Thyroid gland (tissue), 4 donors: Measurements from ENCODE around the gene B9D1. TPM values are rescaled to one million over a fixed set of nuclear protein-coding genes. Genes with fewer than 3 reads are reported as not detected.

ENCODE experiments used
- DNase-seq, 2 donors: peaks; one replicate each; pipeline ENCODE4 v3.0.0-alpha.2; 2019
- H3K27ac ChIP-seq, 3 donors: fragments of 200-600 bp; sonication (generic); 1 replicate in 2 of 3; 2 replicates in 1 of 3; pipeline ENCODE4 v1.5.1; 2016 to 2019; ENCODE audit warnings: mild to moderate bottlenecking in 1 of 3, moderate library complexity in 1 of 3
- H3K27me3 ChIP-seq: fragments of 200-600 bp; sonication (generic); one replicate; pipeline ENCODE4 v1.5.1; 2019
- H3K36me3 ChIP-seq, 2 donors: fragments of 200-600 bp; sonication (generic); one replicate each; pipeline ENCODE4 v1.5.1; 2016 to 2019
- H3K4me1 ChIP-seq, 2 donors: fragments of 200-600 bp; sonication (generic); one replicate each; pipeline ENCODE4 v1.5.1; 2017 to 2019
- H3K4me3 ChIP-seq, 3 donors: fragments of 200-600 bp; sonication (generic); replicated peaks in 1 of 3; 1 replicate in 2 of 3; 2 replicates in 1 of 3; pipeline ENCODE4 v1.5.1; 2016; ENCODE audit warnings: mild to moderate bottlenecking in 1 of 3
- H3K9me3 ChIP-seq: fragments of 200-600 bp; sonication (generic); one replicate; pipeline ENCODE4 v1.5.1; 2017
- POLR2A ChIP-seq, 2 donors: fragments of 450-650 bp; IDR thresholded peaks; one replicate each; pipeline ENCODE4 v1.6.1; 2017; ENCODE audit warnings: antibody characterized with exemption in 2 of 2, mild to moderate bottlenecking in 2 of 2, moderate library complexity in 1 of 2
- WGBS, 2 donors: methylation state at CpG; one replicate each; pipeline ENCODE4 v1.1.5; 2017; 5-methylcytosine and 5-hydroxymethylcytosine counted together
- intact Hi-C: fragments of 100-400 bp; cut with DNase I; formaldehyde crosslinking; loops from one replicate; pipeline ENCODE4 v1.15.1; 2023
- total RNA-seq, 4 donors: library from RNA; depleted of rRNA; stranded (reverse); fragments of >200 nt; gene quantifications; one replicate each; pipeline ENCODE4 v1.2.3, GENCODE V29; 2016
- TF ChIP-seq, protein P1 (sequence below), 6 experiments: fragments of 200-600 bp in 3 of 6; fragments of 450-650 bp in 3 of 6; sonication (generic) in 3 of 6; IDR thresholded peaks; one replicate each; pipeline ENCODE4 v1.5.1; 2016 to 2019; ENCODE audit warnings: antibody characterized with exemption in 6 of 6, mild to moderate bottlenecking in 2 of 6, inconsistent platforms in 1 of 6, moderate library complexity in 1 of 6

Gene B9D1
- total RNA-seq, 4 donors from 2014 or later, result 45.0 to 104 (median 90.3) TPM

DNA sequence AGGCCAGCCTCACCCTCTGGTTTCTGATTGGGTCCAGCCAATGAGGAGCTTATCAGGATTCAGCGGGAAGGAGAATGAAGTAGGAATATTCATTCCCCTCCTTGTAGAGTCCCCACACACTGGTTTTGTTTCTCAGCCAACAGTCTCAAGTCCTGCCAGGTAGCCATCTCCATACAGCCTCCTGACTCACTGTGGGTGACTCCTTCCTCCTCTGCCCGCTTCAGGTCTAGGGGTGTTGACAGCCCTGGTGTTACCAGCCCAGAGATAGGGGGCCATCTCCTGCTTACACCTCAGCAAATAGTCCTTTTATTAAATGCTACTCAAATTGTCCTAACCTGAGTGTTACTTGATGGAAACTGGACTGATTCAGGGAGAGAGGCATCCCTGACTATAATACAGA is 28.4 kb upstream of the B9D1 start:
- Histone ChIP-seq H3K27me3 (no peaks in the 10 kb centered on the region), H3K27ac (no peak overlapping the region), H3K36me3 (no peaks in the 10 kb centered on the region), H3K4me1 (peaks cover 12 to 24% of the 10 kb centered on the region in 2 donors), H3K9me3 (no peaks in the 10 kb centered on the region), H3K4me3 (no peak overlapping the region)
- no peak for DNase-seq
- TF ChIP-seq POLR2A (IDR thresholded peaks at IDR 0.05), result no peak
- TF ChIP-seq, protein P1, sequence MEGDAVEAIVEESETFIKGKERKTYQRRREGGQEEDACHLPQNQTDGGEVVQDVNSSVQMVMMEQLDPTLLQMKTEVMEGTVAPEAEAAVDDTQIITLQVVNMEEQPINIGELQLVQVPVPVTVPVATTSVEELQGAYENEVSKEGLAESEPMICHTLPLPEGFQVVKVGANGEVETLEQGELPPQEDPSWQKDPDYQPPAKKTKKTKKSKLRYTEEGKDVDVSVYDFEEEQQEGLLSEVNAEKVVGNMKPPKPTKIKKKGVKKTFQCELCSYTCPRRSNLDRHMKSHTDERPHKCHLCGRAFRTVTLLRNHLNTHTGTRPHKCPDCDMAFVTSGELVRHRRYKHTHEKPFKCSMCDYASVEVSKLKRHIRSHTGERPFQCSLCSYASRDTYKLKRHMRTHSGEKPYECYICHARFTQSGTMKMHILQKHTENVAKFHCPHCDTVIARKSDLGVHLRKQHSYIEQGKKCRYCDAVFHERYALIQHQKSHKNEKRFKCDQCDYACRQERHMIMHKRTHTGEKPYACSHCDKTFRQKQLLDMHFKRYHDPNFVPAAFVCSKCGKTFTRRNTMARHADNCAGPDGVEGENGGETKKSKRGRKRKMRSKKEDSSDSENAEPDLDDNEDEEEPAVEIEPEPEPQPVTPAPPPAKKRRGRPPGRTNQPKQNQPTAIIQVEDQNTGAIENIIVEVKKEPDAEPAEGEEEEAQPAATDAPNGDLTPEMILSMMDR (IDR thresholded peaks at IDR 0.05), result no peak
- WGBS, 2 donors, result 93 to 94% methylated on average over 2 of the region's 2 CpGs
- intact Hi-C loops, result no loop called here

DNA sequence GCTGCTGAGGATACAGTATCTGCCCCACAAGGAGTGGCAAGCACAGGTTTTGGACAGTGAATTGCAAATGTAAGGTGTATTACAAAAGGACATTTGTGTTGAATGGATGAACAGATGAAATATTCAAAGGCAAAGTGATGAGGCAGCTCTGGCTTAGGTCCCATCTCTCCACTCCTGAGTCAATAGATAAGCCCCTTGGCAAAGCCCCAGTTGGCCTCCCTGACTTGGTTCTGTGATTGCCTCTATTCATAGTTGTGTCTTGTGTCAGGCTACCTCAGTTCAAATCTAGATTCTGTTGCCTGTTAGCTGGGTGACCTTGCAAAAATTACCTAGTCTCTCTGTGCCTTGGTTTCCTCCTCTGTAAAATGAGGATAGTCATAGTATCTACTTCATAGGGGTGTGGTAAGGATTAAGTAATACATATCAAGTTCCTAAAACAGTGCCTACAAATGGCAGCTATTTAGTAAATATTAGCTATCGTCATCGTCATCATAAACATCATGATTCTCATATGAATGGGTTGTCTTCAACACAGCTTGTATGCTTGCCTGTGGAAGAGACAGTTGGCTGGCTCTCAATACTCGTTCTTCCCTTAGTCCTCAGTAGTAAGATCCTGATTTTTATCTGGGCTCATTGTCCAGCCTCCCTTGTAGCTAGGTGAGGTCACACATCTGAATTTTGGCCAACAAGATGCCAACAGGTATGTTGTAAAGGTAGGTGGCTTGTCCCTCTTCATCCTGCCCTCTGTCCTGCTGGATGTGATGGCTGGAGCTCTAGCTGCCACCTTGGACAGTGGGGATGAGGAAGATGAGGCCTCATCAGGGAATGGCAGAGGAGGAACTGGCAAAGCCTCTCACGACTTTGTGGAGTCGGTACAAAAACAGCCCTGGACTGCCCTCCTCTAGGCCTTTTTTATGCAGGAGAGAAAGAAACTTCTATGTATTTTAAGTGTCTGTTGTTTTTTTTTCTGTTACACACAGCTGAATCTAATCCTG is 26.6 kb upstream of the B9D1 start:
- H3K4me3 ChIP-seq, result no peak overlapping the region
- peak overlapping the region; percentile 14 to 88 (median 75) for H3K27ac ChIP-seq
- peaks cover 12 to 36% of the 10 kb centered on the region in 2 donors for H3K4me1 ChIP-seq
- DNase-seq, result peak in 1 of 2 donors; percentile 29
- H3K36me3 ChIP-seq, result no peaks in the 10 kb centered on the region
- no peak for TF ChIP-seq POLR2A (IDR thresholded peaks at IDR 0.05)
- TF ChIP-seq, protein P1 (IDR thresholded peaks at IDR 0.05), result no peak
- no peaks in the 10 kb centered on the region for H3K27me3 ChIP-seq
- intact Hi-C loops, result no loop called here
- WGBS, 2 donors, result 73 to 83% methylated on average over 5 of the region's 5 CpGs
- no peaks in the 10 kb centered on the region for H3K9me3 ChIP-seq

DNA sequence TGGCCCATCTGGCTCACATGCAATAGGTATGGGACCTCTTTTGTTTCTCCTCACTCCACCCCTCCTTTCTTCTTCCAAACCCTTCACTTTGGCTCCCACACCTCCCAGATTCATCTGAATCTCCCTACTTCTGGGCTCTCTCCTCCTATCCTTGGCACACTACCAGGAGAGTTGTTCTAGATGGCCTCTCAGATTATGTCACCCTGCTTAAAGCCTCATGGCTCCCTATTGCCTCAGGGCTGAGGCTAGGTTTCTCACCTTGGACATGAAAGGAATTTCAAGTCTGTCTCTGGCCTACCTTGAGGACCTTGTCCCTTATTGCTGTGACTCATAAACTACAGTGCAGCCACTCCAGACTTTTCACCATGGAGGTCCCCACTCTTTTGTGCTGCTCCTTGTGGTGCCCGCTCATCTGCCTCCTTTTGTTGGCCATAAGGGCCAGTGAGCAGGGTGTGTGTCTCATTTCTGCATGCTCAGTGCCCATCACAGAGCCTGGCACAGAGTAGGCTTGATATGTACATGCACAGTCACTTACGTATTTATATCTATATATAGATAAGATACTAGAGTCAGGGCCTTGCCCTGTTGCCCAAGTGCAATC is 25.5 kb upstream of the B9D1 start:
- H3K36me3 ChIP-seq, result peaks cover 0 to 8% of the 10 kb centered on the region in 2 donors
- H3K27me3 ChIP-seq, result no peaks in the 10 kb centered on the region
- 92 to 100% methylated on average over 1 to 2 of the region's 2 CpGs for WGBS, 2 donors
- peak; percentile 34 to 46 for DNase-seq
- TF ChIP-seq, protein P1 (IDR thresholded peaks at IDR 0.05), result no peak
- no peak for TF ChIP-seq POLR2A (IDR thresholded peaks at IDR 0.05)
- no peaks in the 10 kb centered on the region for H3K9me3 ChIP-seq
- H3K4me3 ChIP-seq, result no peak overlapping the region
- intact Hi-C loops, result no loop called here
- H3K4me1 ChIP-seq, result peaks cover 12 to 41% of the 10 kb centered on the region in 2 donors
- peak overlapping the region; percentile 75 to 88 (median 76) for H3K27ac ChIP-seq

DNA sequence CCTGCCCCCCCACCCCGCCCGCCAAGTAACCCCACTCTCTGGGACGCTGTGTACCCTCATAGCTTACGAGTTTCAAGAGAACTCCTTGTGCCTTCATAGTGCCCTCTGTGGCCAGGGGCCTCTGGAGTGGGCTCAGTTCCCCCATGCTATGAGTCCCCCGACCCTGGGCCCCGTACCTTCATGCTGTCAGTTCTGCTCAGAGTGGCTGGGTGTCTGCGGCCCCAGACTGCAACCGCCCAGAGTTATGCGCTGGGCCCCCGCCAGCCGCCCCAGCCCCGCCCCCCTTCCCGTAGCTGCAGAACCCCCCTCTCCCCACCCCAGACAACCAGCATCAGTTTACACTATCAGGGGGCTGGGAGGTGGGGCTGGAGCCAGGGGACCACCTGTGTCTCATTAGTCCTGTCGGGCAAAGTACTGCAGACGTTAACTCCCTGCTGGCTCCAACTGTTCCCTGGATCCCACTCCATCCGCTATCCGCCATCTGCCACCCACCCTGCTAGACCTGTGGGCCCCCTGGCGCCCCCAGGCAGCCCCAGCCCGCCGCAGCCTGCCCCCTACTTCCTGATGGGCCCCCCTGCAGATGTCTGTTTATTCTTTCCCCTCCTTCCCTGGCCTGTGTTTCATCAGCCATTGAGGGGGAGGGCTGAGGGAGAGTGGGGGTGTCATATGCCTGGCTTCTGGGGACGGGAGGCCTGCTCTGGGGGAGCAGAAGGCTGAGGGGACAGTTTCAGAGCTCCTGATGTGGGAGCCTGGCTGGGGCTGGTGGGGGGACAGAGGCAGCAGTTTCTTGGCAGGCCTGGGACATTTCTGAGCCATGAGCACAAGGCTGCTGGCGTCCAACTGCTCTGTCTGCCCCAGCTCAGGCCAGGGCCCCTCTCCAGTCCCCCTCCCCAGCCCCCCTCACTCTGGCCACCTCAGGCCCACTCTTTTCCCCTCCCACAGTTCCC is 24.7 kb upstream of the B9D1 start, which contains the start of gene MFAP4:
TSS of gene MFAP4 (minus strand) at position 217 of the 947 bp plus-strand sequence. CDS start at position 182, 35 bp downstream.
- TF ChIP-seq POLR2A (IDR thresholded peaks at IDR 0.05), result no peak
- TF ChIP-seq, protein P1 (IDR thresholded peaks at IDR 0.05), result no peak
- WGBS, 2 donors, result 23 to 34% methylated on average over 14 to 21 of the region's 22 CpGs
- H3K4me1 ChIP-seq, result peaks cover 12 to 41% of the 10 kb centered on the region in 2 donors

More for the DNA sequence above, 24.7 kb upstream of the B9D1 start, which contains the start of gene MFAP4:
- peak; percentile 64 to 68 for DNase-seq
- H3K27ac ChIP-seq, result peak within 1 kb of the TSS; percentile 75 to 88 (median 76)
- no peaks in the 10 kb centered on the region for H3K9me3 ChIP-seq
- H3K4me3 ChIP-seq, result no peak within 1 kb of the TSS
- no peaks in the 10 kb centered on the region for H3K27me3 ChIP-seq
- H3K36me3 ChIP-seq, result peaks cover 5 to 16% of the 10 kb centered on the region in 2 donors
- intact Hi-C loops, result no loop called here
